H1 (cell line): ENCODE data around the gene FHDC1. TPM values are rescaled to one million over a fixed set of nuclear protein-coding genes. Genes with fewer than 3 reads are reported as not detected.

ENCODE experiments used
- CTCF ChIA-PET: fragments of 300-600 bp; sonication (Branson Sonifier 250); formaldehyde crosslinking; loops from one replicate; lab custom pipeline; 2021; ENCODE audit not compliant: partially characterized antibody; lab: Charles Lee
- POLR2A ChIA-PET: fragments of 300-600 bp; sonication (Branson Sonifier 250); formaldehyde crosslinking; loops from one replicate; lab custom pipeline; 2021; ENCODE audit warnings: inconsistent platforms; ENCODE audit not compliant: partially characterized antibody; lab: Charles Lee
- DNase-seq, 2 experiments: peaks; one replicate each; pipeline versions ENCODE4 v3.0.0 to v3.0.0-alpha.2; 2010 to 2022; ENCODE audit warnings: low spot score in 2 of 2, low read depth in 1 of 2, mixed read lengths in 1 of 2
- FAIRE-seq: peaks from 2 replicates; lab custom pipeline; 2011; peaks lifted over from hg19 to GRCh38; lab: Jason Lieb, UNC
- H2AFZ ChIP-seq: 2 replicates; pipeline ENCODE4 v1.8.1; 2012; ENCODE audit warnings: low read length, inconsistent platforms
- H2AK5ac ChIP-seq: 2 replicates; pipeline ENCODE4 v1.6.1; 2013; ENCODE audit warnings: low read depth, low read length
- H2BK120ac ChIP-seq: replicated peaks from 2 replicates; pipeline ENCODE3; 2013; ENCODE audit warnings: low read depth, low read length, inconsistent platforms
- H2BK12ac ChIP-seq: 2 replicates; pipeline ENCODE4 v1.6.1; 2013; ENCODE audit warnings: low read depth, low read length
- H2BK15ac ChIP-seq: 2 replicates; pipeline ENCODE4 v1.6.1; 2013; ENCODE audit warnings: low read length
- H2BK20ac ChIP-seq: 2 replicates; pipeline ENCODE4 v1.6.1; 2013; ENCODE audit warnings: low read length
- H2BK5ac ChIP-seq: 2 replicates; pipeline ENCODE4 v1.6.1; 2013; ENCODE audit warnings: low read depth, low read length
- H3K14ac ChIP-seq: 2 replicates; pipeline ENCODE4 v1.6.1; 2013; ENCODE audit warnings: inconsistent platforms; ENCODE audit not compliant: insufficient read length
- H3K18ac ChIP-seq: 2 replicates; pipeline ENCODE4 v1.6.1; 2013; ENCODE audit warnings: low read length; ENCODE audit errors: extremely low read depth
- H3K23ac ChIP-seq: 2 replicates; pipeline ENCODE4 v1.6.1; 2013; ENCODE audit warnings: inconsistent platforms; ENCODE audit not compliant: insufficient read length
- H3K23me2 ChIP-seq: 2 replicates; pipeline ENCODE4 v1.6.1; 2013; ENCODE audit warnings: low read depth, low read length
- H3K27ac ChIP-seq: 2 replicates; pipeline ENCODE4 v1.6.1; 2011; ENCODE audit warnings: low read depth, low read length, inconsistent platforms
- H3K27me3 ChIP-seq, 4 experiments: replicated peaks in 1 of 4; 1 replicate in 1 of 4; 2 replicates in 3 of 4; pipeline versions ENCODE4 v1.6.1 to v1.8.1; 2011 to 2013; ENCODE audit warnings: low read length in 3 of 4, mild to moderate bottlenecking in 3 of 4, inconsistent platforms in 2 of 4, mixed read lengths in 2 of 4, moderate library complexity in 1 of 4; ENCODE audit not compliant: control insufficient read depth in 3 of 4, insufficient read depth in 3 of 4; ENCODE audit errors: extremely low read depth in 1 of 4
- H3K36me3 ChIP-seq, 4 experiments: 2 replicates each; pipeline versions ENCODE4 v1.6.1 to v1.8.1; 2011 to 2013; ENCODE audit warnings: mild to moderate bottlenecking in 4 of 4, low read length in 3 of 4, moderate library complexity in 2 of 4, control low read depth in 1 of 4, inconsistent platforms in 1 of 4; ENCODE audit not compliant: insufficient read depth in 4 of 4, control insufficient read depth in 2 of 4
- H3K4ac ChIP-seq: replicated peaks from 2 replicates; pipeline ENCODE3; 2013; ENCODE audit warnings: low read length, low read depth, mixed read lengths, inconsistent platforms; ENCODE audit not compliant: insufficient read length
- H3K4me1 ChIP-seq, 4 experiments: replicated peaks in 1 of 4; 1 replicate in 1 of 4; 2 replicates in 3 of 4; pipeline versions ENCODE4 v1.6.1 to v1.8.1; 2011 to 2013; ENCODE audit warnings: low read length in 3 of 4, inconsistent platforms in 2 of 4, mixed read lengths in 1 of 4; ENCODE audit not compliant: insufficient read depth in 4 of 4, control insufficient read depth in 3 of 4
- H3K4me2 ChIP-seq, 2 experiments: 2 replicates each; pipeline versions ENCODE4 v1.6.1 to v1.8.1; 2011 to 2013; ENCODE audit warnings: low read depth in 2 of 2, low read length in 2 of 2, control low read depth in 1 of 2, inconsistent platforms in 1 of 2, mild to moderate bottlenecking in 1 of 2; ENCODE audit not compliant: insufficient read depth in 1 of 2
- H3K4me3 ChIP-seq, 4 experiments: fragments of 200-600, 300-600 bp in 1 of 4; sonication (generic), shearing (Covaris generic), sonication (Bioruptor Twin) in 1 of 4; 2 replicates each; pipeline versions ENCODE4 v1.5.1 to v1.8.1; 2011 to 2016; ENCODE audit warnings: low read length in 4 of 4, low read depth in 3 of 4, control low read depth in 2 of 4, inconsistent platforms in 2 of 4, mild to moderate bottlenecking in 2 of 4, mixed read lengths in 1 of 4, moderate library complexity in 1 of 4; ENCODE audit not compliant: insufficient read depth in 2 of 4; ENCODE audit errors: extremely low read depth in 1 of 4
- H3K56ac ChIP-seq: replicated peaks from 2 replicates; pipeline ENCODE3; 2013; ENCODE audit warnings: low read depth, mild to moderate bottlenecking, mixed read lengths, low read length, inconsistent platforms; ENCODE audit not compliant: insufficient read length
- H3K79me1 ChIP-seq: 2 replicates; pipeline ENCODE4 v1.6.1; 2013; ENCODE audit warnings: low read depth, low read length, control low read depth
- H3K79me2 ChIP-seq, 2 experiments: 2 replicates each; pipeline versions ENCODE4 v1.6.1 to v1.8.1; 2012 to 2013; ENCODE audit warnings: low read length in 2 of 2, mild to moderate bottlenecking in 2 of 2, inconsistent platforms in 1 of 2; ENCODE audit not compliant: insufficient read depth in 2 of 2, control insufficient read depth in 1 of 2
- H3K9ac ChIP-seq, 4 experiments: replicated peaks in 1 of 4; 1 replicate in 1 of 4; 2 replicates in 3 of 4; pipeline versions ENCODE4 v1.6.1 to v1.8.1; 2011 to 2013; ENCODE audit warnings: low read depth in 3 of 4, low read length in 3 of 4, control low read depth in 2 of 4, mild to moderate bottlenecking in 2 of 4, moderate library complexity in 2 of 4, inconsistent platforms in 1 of 4; ENCODE audit errors: extremely low read depth in 1 of 4
- H3K9me3 ChIP-seq, 2 experiments: 2 replicates each; pipeline versions ENCODE4 v1.6.1 to v1.8.1; 2012 to 2013; ENCODE audit warnings: mild to moderate bottlenecking in 2 of 2, moderate library complexity in 2 of 2, control low read depth in 1 of 2, inconsistent platforms in 1 of 2, low read depth in 1 of 2, low read length in 1 of 2, mixed read lengths in 1 of 2; ENCODE audit not compliant: insufficient read depth in 2 of 2
- H4K20me1 ChIP-seq, 2 experiments: replicated peaks in 1 of 2; 2 replicates each; pipeline versions ENCODE3 to v1.8.1; 2011 to 2013; ENCODE audit warnings: inconsistent platforms in 2 of 2, low read length in 2 of 2, mild to moderate bottlenecking in 1 of 2; ENCODE audit not compliant: insufficient read depth in 2 of 2, control insufficient read depth in 1 of 2
- H4K5ac ChIP-seq: 2 replicates; pipeline ENCODE4 v1.6.1; 2013; ENCODE audit warnings: low read length, low read depth, mixed read lengths, inconsistent platforms; ENCODE audit not compliant: insufficient read length
- H4K8ac ChIP-seq: 2 replicates; pipeline ENCODE4 v1.8.0; 2013; ENCODE audit warnings: mild to moderate bottlenecking, moderate library complexity, low read length, inconsistent platforms; ENCODE audit not compliant: insufficient read depth; ENCODE audit errors: extremely low read depth
- H4K91ac ChIP-seq: replicated peaks from 2 replicates; pipeline ENCODE3; 2013; ENCODE audit warnings: low read length, mixed read lengths, inconsistent platforms; ENCODE audit not compliant: insufficient read length
- CEBPB ChIP-seq: IDR thresholded peaks from 2 replicates; pipeline ENCODE4 v1.6.1; 2012; ENCODE audit warnings: low read depth, low read length
- JUND ChIP-seq: IDR thresholded peaks from 2 replicates; pipeline ENCODE4 v1.6.1; 2011; ENCODE audit warnings: mild to moderate bottlenecking, improper control_type of control experiment, low read length
- NANOG ChIP-seq: IDR thresholded peaks from 2 replicates; pipeline ENCODE4 v1.6.1; 2011; ENCODE audit warnings: low read length, low read depth, mild to moderate bottlenecking, inconsistent platforms; ENCODE audit not compliant: insufficient read depth, poor library complexity, severe bottlenecking
- RAD21 ChIP-seq, 2 experiments: IDR thresholded peaks in 1 of 2; conservative IDR thresholded peaks in 1 of 2; 2 replicates each; pipeline ENCODE4 v1.6.1; 2011; ENCODE audit warnings: low read depth in 2 of 2, low read length in 2 of 2, improper control_type of control experiment in 1 of 2, inconsistent platforms in 1 of 2, mild to moderate bottlenecking in 1 of 2, moderate library complexity in 1 of 2
- SP4 ChIP-seq: IDR thresholded peaks from 2 replicates; pipeline ENCODE4 v1.6.1; 2012; ENCODE audit warnings: low read length, inconsistent platforms
- SRF ChIP-seq: IDR thresholded peaks from 2 replicates; pipeline ENCODE4 v1.6.1; 2011; ENCODE audit warnings: mild to moderate bottlenecking, low read depth, low read length, moderate library complexity
- WGBS, 2 experiments: shearing (Covaris generic) in 1 of 2; methylation state at CpG; one replicate each; pipeline versions ENCODE4 v1.1.6 to v1.1.7; 2013 to 2015; ENCODE audit warnings: low lambda C conversion rate in 2 of 2, mixed read lengths in 2 of 2, inconsistent platforms in 1 of 2, low coverage in 1 of 2, missing lambda C conversion rate in 1 of 2; ENCODE audit not compliant: insufficient replicate concordance in 2 of 2, insufficient coverage in 1 of 2, insufficient read length in 1 of 2; ENCODE audit errors: extremely low coverage in 1 of 2, missing lambda C conversion rate in 1 of 2; 5-methylcytosine and 5-hydroxymethylcytosine counted together
- polyA plus RNA-seq, 7 experiments: library from polyadenylated mRNA; depleted of rRNA in 3 of 7; stranded (reverse) in 5 of 7; unstranded in 2 of 7; fragments of >200 nt in 5 of 7; fragments of 200-250 nt in 2 of 7; gene quantifications; 1 replicate in 5 of 7; 2 replicates in 1 of 7; 4 replicates in 1 of 7; pipeline versions ENCODE4 v1.2.1 to v1.2.3, GENCODE V29; 2011 to 2013; ENCODE audit warnings: missing spikeins in 2 of 7, mixed read lengths in 2 of 7
- total RNA-seq: library from RNA; stranded (reverse); fragmentation: NEBNext Ultra II Directional; extraction: Animal tissue kit (Norgen Biotek cat#: 25700); gene quantifications from 2 replicates; pipeline ENCODE4 v1.2.1, GENCODE V29; 2021
- TF ChIP-seq, protein P1 (sequence below): IDR thresholded peaks from 2 replicates; pipeline ENCODE4 v1.6.1; 2011; ENCODE audit warnings: low read depth, mild to moderate bottlenecking, low read length; ENCODE audit not compliant: insufficient read depth

The FHDC1 gene
- total and polyA plus RNA-seq, 2 of the 8 experiments (the other 6 are each of a cell fraction or from before 2014, with no cell fraction given): 6.4 to 28.6 TPM

DNA sequence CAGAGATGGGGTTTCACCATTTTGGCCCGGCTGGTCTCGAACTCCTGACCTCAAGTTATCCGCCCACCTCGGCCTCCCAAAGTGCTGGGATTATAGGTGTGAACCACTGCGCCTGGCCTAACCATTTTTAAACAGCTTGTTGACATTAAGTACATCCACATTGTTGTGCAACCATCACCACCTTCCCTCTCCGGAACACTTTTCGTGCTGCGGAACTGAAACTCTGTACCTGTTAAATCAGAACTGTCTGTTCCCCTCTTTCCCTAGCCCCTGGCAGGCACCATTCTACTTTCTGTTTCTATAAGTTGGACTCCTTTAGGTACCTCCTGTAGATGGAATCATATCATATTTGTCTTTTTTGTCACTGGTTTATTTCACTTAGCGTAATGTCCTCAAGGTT, 9.5 kb downstream of the FHDC1 start:
- CTCF ChIA-PET: no interaction called here
- TF ChIP-seq CEBPB (no peak), JUND (no peak), SP4 (no peak), RAD21 (IDR thresholded peaks at IDR 0.05 in 1 of 2, conservative IDR thresholded peaks at IDR 0.05 in 1 of 2; ENCODE audit: low read depth in 2 of 2, low read length in 2 of 2) (no peak), SRF (no peak), NANOG (no peak)
- TF ChIP-seq, protein P1, sequence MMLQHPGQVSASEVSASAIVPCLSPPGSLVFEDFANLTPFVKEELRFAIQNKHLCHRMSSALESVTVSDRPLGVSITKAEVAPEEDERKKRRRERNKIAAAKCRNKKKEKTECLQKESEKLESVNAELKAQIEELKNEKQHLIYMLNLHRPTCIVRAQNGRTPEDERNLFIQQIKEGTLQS: no peak
- no peak overlapping the region for H2BK12ac ChIP-seq

More for the DNA sequence above, 9.5 kb downstream of the FHDC1 start:
- no peak overlapping the region for H2BK15ac ChIP-seq
- no peaks in the 10 kb centered on the region for H3K9me3 ChIP-seq
- H2AK5ac ChIP-seq: no peak overlapping the region
- H2BK5ac ChIP-seq: no peak overlapping the region
- no peak overlapping the region for H3K4ac ChIP-seq
- FAIRE-seq: no peak
- no peak overlapping the region for H2AFZ ChIP-seq
- no peak overlapping the region for H3K56ac ChIP-seq
- no peak overlapping the region for H3K27ac ChIP-seq
- peaks cover 2 to 11% (median 8%) of the 10 kb centered on the region in 4 experiments for H3K4me1 ChIP-seq
- peaks cover 0 to 10% of the 10 kb centered on the region in 2 experiments for H4K20me1 ChIP-seq
- H4K91ac ChIP-seq: no peak overlapping the region
- no peak overlapping the region for H2BK120ac ChIP-seq
- H3K9ac ChIP-seq: no peak overlapping the region
- H3K4me3 ChIP-seq: no peak overlapping the region
- H4K8ac ChIP-seq: no peak overlapping the region
- DNase-seq: no peak
- no peak overlapping the region for H3K4me2 ChIP-seq
- peaks cover 8 to 85% of the 10 kb centered on the region in 2 experiments for H3K79me2 ChIP-seq
- no peak overlapping the region for H3K18ac ChIP-seq
- WGBS, 2 experiments: 91% methylated on average over 9 of the region's 9 CpGs; no CpG with 5 or more reads in 1 of the 2 experiments
- peaks cover 9% of the 10 kb centered on the region; the same call in 1 of the 2 replicates for H3K79me1 ChIP-seq
- no peak overlapping the region for H4K5ac ChIP-seq
- H3K23me2 ChIP-seq: no peaks in the 10 kb centered on the region
- H2BK20ac ChIP-seq: no peak overlapping the region
- POLR2A ChIA-PET: no interaction called here
- no peaks in the 10 kb centered on the region for H3K27me3 ChIP-seq
- H3K36me3 ChIP-seq: peaks cover 0 to 22% (median 14%) of the 10 kb centered on the region in 4 experiments; a peak in 5 of 8 replicates
- no peak overlapping the region for H3K14ac ChIP-seq
- H3K23ac ChIP-seq: no peak overlapping the region
